GM20000 (cell line): ENCODE results near the gene PLLP.
A peak's percentile ranks its signal among the peaks of the same experiment; 100 is the strongest.

Experiments
- DNase-seq: peaks from one replicate; pipeline ENCODE4 v3.0.0; 2012; ENCODE audit warnings: low spot score
- TF ChIP-seq, protein P1 (sequence below): IDR thresholded peaks from 2 replicates; pipeline ENCODE4 v1.5.1; 2012; ENCODE audit warnings: mild to moderate bottlenecking, control low read depth; ENCODE audit errors: extremely low read depth, missing control alignments

The PLLP gene

GRCh38 chr16:57263541-57264351 lies 20.7 kb downstream of the PLLP start:
- TF ChIP-seq, protein P1, sequence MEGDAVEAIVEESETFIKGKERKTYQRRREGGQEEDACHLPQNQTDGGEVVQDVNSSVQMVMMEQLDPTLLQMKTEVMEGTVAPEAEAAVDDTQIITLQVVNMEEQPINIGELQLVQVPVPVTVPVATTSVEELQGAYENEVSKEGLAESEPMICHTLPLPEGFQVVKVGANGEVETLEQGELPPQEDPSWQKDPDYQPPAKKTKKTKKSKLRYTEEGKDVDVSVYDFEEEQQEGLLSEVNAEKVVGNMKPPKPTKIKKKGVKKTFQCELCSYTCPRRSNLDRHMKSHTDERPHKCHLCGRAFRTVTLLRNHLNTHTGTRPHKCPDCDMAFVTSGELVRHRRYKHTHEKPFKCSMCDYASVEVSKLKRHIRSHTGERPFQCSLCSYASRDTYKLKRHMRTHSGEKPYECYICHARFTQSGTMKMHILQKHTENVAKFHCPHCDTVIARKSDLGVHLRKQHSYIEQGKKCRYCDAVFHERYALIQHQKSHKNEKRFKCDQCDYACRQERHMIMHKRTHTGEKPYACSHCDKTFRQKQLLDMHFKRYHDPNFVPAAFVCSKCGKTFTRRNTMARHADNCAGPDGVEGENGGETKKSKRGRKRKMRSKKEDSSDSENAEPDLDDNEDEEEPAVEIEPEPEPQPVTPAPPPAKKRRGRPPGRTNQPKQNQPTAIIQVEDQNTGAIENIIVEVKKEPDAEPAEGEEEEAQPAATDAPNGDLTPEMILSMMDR = no peak
- no peak for DNase-seq

DNA sequence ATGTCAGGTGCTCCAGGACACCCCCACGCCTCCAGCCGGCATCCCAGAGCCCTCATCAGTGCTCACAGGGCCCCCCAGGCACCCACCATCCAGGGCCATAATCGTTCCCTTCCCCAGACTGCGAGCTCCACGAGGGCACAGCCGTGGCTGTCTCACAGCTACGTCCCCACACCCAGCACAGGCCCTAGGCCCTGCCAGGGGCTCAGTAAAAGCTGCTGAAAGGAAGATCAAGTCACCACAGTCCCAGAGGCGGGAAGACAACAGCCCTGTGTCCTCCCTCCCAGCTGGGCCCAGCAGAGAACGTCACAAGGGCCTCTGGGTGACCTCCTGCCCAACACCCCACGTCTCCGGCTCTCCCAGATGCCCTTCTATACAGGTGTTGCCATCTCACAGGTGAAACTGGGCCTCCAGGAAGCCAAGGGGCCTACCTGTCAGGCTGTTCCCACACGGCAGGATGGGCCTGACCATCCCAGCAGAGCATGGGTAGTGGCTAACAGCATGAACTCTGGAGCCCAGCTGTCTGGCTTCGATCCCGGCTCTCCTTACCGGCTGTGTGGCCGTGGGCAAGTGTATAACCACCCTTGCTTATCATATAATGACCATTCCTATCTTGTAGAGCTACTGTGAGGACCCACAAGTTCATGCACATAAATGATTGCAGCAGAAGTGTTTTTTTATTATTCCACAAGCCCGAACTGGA lies 21.5 kb downstream of the PLLP start:
- DNase-seq = no peak
- TF ChIP-seq, protein P1 = no peak

- DNase-seq = no peak
- TF ChIP-seq, protein P1 = no peak
These were observed 22.7 kb downstream of the PLLP start for GRCh38 chr16:57261806-57262205.

- TF ChIP-seq, protein P1 = no peak
- peak; percentile 66 for DNase-seq
These were observed 24.1 kb downstream of the PLLP start for GRCh38 chr16:57260294-57260929.

- DNase-seq = no peak
- TF ChIP-seq, protein P1 = no peak
These were observed 25.5 kb downstream of the PLLP start for GRCh38 chr16:57258910-57259475.

GRCh38 chr16:57258226-57258909 lies 26.1 kb downstream of the PLLP start:
- no peak for DNase-seq
- TF ChIP-seq, protein P1 = no peak
